SW 1271 (cell line): Measurements from ENCODE around the gene TTC38.
A peak's percentile ranks its signal among the peaks of the same experiment; 100 is the strongest.

Experiments used
- DNase-seq, 2 experiments: peaks; one replicate each; lab custom pipeline; 2025; lab: John Stamatoyannopoulos, UW

TTC38 gene

DNA sequence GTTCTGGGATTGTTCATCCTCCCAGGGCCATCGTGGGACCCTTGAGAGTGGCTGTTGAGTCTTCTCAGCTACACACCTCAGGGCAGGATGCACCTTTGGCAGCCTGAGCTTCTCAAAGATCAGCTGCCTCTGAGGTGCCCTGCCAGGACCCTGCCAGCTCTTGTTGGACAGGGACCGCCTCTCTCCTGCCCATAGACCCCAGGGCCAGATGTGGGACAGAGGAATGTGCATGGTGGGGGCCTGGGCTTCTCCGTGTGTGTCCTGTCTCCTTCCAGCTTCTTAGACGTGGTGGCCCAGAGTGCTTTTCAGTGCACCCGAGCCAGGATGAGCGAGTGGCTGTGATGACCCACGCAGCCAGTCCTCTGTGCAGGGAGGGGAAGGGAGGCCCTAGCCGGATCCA is 61.8 kb downstream of the TTC38 start:
- DNase-seq, result no peak

DNA sequence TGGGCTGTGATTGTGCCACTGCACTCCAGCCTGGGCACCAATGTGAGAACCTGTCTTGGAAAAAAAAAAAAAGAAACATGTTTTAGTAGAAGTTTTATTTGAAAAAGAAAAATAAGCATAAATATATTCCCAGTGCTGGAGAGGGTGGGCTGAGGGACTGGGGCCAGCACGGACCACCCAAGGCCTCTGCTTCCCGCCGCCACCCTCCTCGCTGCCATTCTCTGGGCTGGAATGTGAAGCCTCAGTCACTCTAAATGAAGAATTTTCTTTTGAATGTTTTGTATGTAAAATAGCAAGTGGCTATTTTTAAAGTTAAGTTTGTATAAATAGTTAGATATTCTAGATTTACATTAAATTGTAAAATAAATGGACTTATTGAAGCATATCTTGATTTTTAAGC is 62.6 kb downstream of the TTC38 start:
- DNase-seq, result no peak

DNA sequence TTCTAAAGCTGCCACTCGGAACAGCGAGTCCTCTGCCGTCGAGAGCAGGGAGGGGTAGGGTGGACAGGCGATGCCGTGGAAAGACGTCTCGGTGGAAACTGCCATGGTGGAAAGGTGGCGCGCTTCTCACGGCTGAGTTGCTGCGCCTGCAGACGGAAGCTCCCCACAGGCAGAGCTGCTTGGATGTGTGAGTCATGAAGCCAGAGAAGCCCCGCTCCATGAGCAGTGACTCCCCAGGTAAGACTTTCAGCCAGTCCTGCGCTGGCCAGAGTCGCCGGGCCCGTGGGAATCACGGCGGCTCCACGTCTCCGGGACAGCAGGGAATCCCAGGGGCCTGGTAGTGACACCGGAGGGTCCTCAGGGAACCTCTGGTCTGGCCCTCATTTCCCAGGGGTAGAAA is 63.7 kb downstream of the TTC38 start:
- DNase-seq, result no peak

DNA sequence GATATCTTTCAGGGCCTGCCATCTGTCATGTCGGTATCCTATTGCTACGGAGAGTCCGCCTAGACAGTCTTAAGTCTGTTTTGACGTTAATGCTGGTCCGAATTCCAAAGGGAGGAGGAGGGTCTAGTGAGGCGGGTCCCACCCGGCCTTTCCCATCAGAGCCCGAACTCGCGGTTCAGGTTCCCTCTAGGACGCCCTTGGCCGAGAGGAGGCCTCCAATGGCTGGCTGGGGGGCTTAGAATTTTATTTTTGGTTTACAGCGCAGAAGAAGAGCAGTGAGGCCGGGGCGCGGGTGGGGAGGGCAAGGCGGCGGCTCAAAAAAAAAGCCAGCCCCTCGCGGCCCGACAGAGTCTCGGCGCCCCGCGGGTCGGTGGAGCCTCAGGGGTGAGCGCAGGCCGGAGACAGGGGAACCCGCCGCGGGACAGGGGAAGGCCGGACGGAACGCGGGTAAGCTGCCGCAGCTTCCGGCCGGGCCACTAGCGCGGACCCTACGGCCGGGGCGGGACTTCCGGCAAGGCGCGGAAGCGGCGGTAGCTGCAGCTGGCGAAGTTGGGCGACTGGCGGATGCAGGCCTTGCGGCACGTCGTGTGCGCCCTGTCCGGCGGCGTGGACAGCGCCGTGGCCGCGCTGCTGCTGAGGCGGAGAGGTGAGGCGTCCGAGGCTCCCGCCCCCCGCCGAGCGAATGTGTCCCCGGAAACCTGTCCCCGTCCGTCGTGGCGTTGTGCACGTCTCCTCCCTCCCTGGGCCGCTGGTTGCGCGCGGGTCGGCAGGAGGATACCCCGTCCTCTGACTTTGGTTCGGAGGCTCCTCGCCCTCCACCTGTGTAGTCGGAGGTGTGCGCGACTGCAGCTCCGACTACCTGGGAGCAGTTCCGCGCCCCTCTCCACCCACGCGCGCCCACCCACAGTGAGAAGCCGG is 67.7 kb downstream of the TTC38 start, which contains the start of gene TRMU:
TSS of gene TRMU (plus strand) at position 514 of the 918 bp plus-strand sequence. CDS start at position 565, 51 bp downstream.
- DNase-seq, result peak; percentile 52 to 59

DNA sequence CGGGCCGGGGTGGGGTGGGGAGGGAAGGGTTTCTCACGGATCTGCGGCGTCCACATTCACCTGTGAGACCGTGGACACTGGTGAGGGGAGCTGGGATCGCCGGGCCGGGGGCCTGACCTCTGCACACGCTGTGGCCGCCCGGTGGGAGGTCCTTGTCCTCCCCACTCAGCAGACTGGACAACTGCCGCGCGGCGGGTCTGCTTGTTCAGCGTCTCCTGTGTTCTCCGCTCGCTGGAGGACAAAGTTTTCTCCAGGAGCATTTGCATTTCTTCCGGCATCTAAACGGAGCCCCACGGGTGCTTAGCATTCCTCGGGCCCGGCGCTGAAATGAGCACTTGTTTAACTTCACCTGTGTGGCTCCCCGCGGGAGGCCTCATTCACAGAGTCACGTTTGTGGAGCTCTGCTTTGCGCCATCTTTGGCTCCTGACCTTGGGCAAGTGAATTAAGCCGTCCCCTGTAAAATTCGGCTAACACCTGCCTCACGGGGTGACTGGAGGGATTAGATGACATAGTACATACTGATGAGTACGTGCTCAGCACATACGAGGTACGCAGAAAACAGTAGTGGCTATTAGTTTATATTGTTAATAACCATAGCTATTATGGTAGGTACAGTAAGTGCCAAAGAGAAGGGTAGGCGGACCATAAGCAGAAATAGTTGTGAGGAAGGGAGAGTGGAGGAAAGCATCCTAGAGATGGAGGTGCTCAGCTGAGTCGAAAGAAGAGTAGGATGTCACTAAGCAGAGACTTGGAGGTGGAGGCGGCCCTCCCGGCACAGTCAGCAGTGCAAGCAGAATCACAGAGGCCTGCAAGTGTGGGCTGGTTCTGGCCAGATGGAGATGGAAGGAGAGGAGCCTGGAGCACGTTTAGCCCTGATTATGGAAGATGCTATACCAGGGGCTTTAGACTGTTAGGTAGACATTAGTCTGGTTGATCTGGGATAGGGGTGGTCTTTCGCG is 68.6 kb downstream of the TTC38 start:
- DNase-seq, result no peak

DNA sequence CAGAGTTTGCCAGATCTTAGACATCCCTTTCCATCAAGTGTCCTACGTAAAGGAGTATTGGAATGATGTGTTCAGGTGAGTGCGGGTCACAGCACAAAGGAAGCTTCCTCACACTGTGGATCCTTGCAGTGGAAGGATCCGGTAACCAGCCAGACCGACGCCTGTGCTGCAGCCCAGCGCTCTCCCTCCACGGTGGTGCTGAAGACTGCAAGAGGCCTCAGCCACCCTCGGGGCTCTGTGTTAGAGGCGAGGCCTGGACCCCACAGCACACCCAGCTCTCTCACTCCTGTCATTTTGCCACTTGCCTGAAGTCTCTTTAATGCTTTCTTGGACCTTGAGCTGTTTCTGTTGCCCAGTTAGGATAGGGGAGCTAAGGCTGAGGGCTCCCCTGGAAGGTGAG is 70.1 kb downstream of the TTC38 start:
- DNase-seq, result no peak

DNA sequence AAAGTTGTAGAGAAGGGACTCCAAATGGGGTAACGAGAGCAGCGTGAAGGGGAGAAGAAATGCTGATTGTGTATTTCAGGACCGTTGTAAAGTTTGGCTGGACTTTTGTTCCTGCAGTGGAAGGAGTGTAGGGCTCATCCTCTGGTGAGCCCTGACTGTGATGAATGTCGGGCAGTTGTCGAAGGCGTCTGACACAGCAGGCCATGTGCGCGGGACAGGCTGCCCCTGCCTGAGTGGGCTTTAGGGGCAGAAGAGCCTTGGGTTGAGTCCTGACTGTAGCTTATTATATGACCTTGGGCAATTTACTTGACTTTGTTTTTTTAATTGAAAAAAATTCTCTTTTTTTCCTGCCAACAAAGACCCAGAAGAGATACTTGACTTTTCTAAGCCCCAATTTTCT is 70.8 kb downstream of the TTC38 start:
- no peak for DNase-seq

DNA sequence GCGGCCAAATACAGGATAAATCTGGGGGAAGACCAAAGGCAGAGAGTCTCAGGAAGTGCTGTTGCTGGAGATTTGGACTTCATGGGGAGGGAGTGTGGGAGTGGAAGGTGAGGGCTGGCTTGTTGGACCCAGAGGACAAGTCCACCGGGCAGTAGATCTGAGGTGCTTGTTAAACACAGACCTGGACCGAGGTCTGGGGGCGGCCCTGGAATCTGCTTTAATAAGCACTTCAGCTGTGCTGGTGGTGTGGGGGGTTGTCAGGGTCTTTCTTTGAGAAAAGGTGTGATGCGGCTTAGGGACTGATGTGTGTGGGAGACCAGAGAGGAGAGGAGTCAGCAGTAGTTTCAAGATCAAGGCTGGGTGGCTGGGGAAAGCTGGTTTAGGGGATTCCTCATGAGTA is 72.1 kb downstream of the TTC38 start:
- DNase-seq, result no peak

DNA sequence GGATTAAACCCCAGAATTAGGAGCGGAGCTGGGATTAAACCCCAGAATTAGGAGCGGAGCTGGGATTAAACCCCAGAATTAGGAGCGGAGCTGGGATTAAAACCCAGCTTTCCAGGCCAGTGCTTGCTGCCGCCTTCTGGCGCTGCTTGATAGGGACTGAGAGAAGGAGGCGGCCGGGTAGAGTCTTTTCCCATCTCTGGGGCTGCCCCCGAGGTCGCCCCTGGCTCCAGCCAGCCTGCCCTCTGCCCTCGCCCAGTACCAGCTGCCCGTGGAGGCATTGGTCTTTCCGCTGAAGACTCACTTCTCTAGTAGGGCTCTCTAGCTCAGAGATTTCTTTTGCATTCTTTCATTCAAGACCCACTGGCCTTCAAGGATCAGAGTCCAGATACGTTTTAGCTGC is 72.9 kb downstream of the TTC38 start:
- DNase-seq, result no peak
